ENCODE data around the gene MTHFR.

Gene MTHFR

DNA sequence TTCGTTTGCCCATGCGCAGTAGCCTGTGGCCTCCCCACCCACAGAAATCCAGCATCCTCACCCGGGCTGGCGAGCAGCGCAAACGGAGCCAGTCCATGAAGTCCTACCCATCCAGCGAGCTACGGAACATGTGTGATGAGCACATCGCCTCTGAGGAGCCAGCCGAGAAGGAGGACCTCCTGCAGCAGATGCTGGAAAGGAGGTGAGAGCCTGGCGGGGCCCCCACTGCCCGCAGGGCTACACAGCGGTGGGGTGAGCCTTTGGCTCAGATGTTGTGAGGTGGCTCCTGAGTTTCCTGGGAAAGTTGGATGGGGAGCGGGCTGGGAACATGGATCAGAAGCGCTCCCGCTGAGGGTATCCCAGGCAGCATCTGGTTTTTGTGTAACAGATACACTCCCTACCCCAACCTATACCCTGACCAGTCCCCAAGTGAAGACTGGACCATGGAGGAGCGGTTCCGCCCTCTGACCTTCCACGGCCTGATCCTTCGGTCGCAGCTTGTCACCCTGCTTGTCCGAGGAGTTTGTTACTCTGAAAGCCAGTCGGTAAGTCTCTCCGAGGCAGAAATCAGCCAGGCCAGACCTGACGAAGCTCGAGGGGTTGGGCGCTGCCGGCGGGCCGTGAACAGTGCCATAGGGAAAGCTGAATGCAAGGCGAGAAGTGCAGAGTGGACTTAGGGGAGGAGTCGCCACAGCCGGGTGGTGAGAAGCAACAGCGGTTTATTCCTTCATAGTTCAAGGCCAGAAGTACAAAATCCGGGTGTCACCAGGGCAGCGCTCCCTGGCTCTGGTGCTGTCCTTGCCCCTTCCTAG lies 31.4 kb upstream of the MTHFR start:
- peaks cover 22 to 27% (median 25%) of the 10 kb centered on the region in 10 experiments for H3K4me1 ChIP-seq
- TF ChIP-seq Cebpa-rat (IDR thresholded peaks at IDR 0.05), result no peak
- H3K4me3 ChIP-seq, result no peak overlapping the region
- peaks cover 0 to 96% (median 41%) of the 10 kb centered on the region in 11 experiments; a peak in 19 of 22 replicates for H4K20me1 ChIP-seq
- peaks cover 86 to 100% (median 94%) of the 10 kb centered on the region in 11 experiments for H3K36me3 ChIP-seq
- H3K4me2 ChIP-seq, result no peak overlapping the region
- no peaks in the 10 kb centered on the region for H3K9me3 ChIP-seq (replicated peaks in 1 of 11)
- H3K27me3 ChIP-seq, result no peaks in the 10 kb centered on the region
- H3K27ac ChIP-seq, result no peak overlapping the region
- 0 out of 22 replicates have a peak overlapping the region, but pooled peaks of 1 of the 11 experiments have one; percentile 9 for H3K9ac ChIP-seq

GRCh38 chr1:11835441-11836225 lies 29.9 kb upstream of the MTHFR start:
- H3K4me1 ChIP-seq, result peaks cover 7 to 11% (median 10%) of the 10 kb centered on the region in 10 experiments
- no peaks in the 10 kb centered on the region for H3K9me3 ChIP-seq (replicated peaks in 1 of 11)
- peaks cover 0 to 81% (median 29%) of the 10 kb centered on the region in 11 experiments; a peak in 18 of 22 replicates for H4K20me1 ChIP-seq
- H3K4me2 ChIP-seq, result no peak overlapping the region
- H3K27ac ChIP-seq, result peak overlapping the region in 1 of 11 experiments; percentile 18; a peak in 1 of 22 replicates
- H3K4me3 ChIP-seq, result no peak overlapping the region
- H3K9ac ChIP-seq, result 0 out of 22 replicates have a peak overlapping the region, but pooled peaks of 1 of the 11 experiments have one; percentile 2
- TF ChIP-seq Cebpa-rat (IDR thresholded peaks at IDR 0.05), result no peak
- peaks cover 96 to 100% (median 99%) of the 10 kb centered on the region in 11 experiments for H3K36me3 ChIP-seq
- no peaks in the 10 kb centered on the region for H3K27me3 ChIP-seq

DNA sequence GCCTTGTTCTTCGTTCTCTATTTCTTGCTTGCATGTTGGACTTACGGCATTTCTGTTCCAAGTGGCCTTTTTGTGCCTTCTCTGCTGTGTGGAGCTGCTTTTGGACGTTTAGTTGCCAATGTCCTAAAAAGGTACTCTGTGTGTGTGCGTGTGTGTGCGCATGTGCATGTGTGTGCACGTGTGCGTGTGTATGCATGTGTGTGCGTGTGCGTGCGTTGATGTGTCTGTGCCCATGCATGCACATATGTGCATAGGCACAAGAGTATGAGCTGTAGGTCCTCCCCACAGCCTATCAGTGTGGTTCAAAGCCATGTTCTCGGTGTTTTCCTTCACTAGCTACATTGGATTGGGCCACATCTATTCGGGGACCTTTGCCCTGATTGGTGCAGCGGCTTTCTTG lies 28.1 kb upstream of the MTHFR start:
- no peak overlapping the region for H3K9ac ChIP-seq
- H3K36me3 ChIP-seq, result peaks cover 96 to 100% (median 98%) of the 10 kb centered on the region in 11 experiments
- TF ChIP-seq Cebpa-rat (IDR thresholded peaks at IDR 0.05), result no peak
- no peak overlapping the region for H3K27ac ChIP-seq
- no peaks in the 10 kb centered on the region for H3K9me3 ChIP-seq (replicated peaks in 1 of 11)
- no peak overlapping the region for H3K4me3 ChIP-seq
- peaks cover 0 to 76% (median 22%) of the 10 kb centered on the region in 11 experiments; a peak in 17 of 22 replicates for H4K20me1 ChIP-seq
- no peaks in the 10 kb centered on the region for H3K27me3 ChIP-seq
- H3K4me1 ChIP-seq, result no peaks in the 10 kb centered on the region; a peak in 1 of 20 replicates
- no peak overlapping the region for H3K4me2 ChIP-seq

- TF ChIP-seq Cebpa-rat (IDR thresholded peaks at IDR 0.05), result no peak
- peaks cover 0 to 76% (median 21%) of the 10 kb centered on the region in 11 experiments; a peak in 17 of 22 replicates for H4K20me1 ChIP-seq
- no peaks in the 10 kb centered on the region; a peak in 1 of 20 replicates for H3K4me1 ChIP-seq
- H3K4me2 ChIP-seq, result no peak overlapping the region
- H3K9me3 ChIP-seq (replicated peaks in 1 of 11), result no peaks in the 10 kb centered on the region
- H3K9ac ChIP-seq, result no peak overlapping the region
- no peaks in the 10 kb centered on the region for H3K27me3 ChIP-seq
- no peak overlapping the region for H3K27ac ChIP-seq
- H3K4me3 ChIP-seq, result no peak overlapping the region
- peaks cover 97 to 100% (median 100%) of the 10 kb centered on the region in 11 experiments for H3K36me3 ChIP-seq
Observed at GRCh38 chr1:11833497-11833896, 27.7 kb upstream of the MTHFR start.

DNA sequence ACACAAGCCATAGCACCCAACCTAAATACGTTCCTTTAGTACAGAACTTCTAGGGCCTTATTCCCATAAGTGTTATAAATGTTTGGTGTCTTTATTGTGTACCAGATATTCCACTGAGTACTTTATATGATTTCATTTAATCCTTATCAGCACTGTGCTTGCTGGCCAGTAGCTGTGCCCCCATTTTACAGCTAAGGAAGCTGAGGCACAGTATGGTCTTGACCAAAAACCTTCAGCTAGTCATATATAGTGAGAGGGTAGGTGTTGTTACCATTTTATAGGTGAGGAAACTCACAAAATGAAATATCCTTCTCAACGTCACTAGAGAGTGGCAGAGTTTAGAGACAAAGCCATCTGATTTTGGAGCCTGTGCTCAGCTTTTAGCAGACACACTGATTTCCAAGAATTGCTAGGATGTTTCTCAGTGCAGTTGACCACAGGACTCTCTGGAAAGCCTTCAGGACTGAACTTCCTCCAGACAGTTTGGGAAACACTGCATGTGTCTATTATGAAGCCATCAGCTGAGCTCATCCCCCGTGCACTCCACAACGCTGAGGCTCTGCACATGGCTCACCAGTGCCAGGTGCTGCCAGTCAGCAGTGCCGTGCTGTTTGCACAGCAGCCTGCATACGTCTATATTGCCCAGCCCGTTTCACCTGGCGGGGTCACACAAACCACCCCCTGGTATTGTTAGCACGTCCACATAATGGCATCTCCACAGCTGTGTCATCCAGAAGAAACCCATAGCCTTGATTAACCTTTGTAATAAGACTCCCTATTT lies 26.4 kb upstream of the MTHFR start:
- H3K9ac ChIP-seq, result 0 out of 22 replicates have a peak overlapping the region, but pooled peaks of 1 of the 11 experiments have one; percentile 8
- H3K4me1 ChIP-seq, result no peaks in the 10 kb centered on the region
- no peak overlapping the region for H3K4me3 ChIP-seq
- peaks cover 0 to 72% (median 10%) of the 10 kb centered on the region in 11 experiments; a peak in 11 of 22 replicates for H4K20me1 ChIP-seq
- H3K27ac ChIP-seq, result no peak overlapping the region
- no peak for TF ChIP-seq Cebpa-rat (IDR thresholded peaks at IDR 0.05)
- H3K36me3 ChIP-seq, result peaks cover 97 to 100% (median 100%) of the 10 kb centered on the region in 11 experiments
- H3K27me3 ChIP-seq, result no peaks in the 10 kb centered on the region
- no peak overlapping the region for H3K4me2 ChIP-seq
- no peaks in the 10 kb centered on the region for H3K9me3 ChIP-seq (replicated peaks in 1 of 11)

- H3K4me1 ChIP-seq, result peaks cover 0 to 5% (median 0%) of the 10 kb centered on the region in 10 experiments; a peak in 1 of 20 replicates
- TF ChIP-seq Cebpa-rat (IDR thresholded peaks at IDR 0.05), result no peak
- no peak overlapping the region for H3K4me3 ChIP-seq
- no peaks in the 10 kb centered on the region for H3K9me3 ChIP-seq (replicated peaks in 1 of 11)
- H3K36me3 ChIP-seq, result peaks cover 97 to 100% (median 99%) of the 10 kb centered on the region in 11 experiments
- no peaks in the 10 kb centered on the region for H3K27me3 ChIP-seq
- no peak overlapping the region for H3K27ac ChIP-seq
- no peak overlapping the region for H3K4me2 ChIP-seq
- H3K9ac ChIP-seq, result no peak overlapping the region
- H4K20me1 ChIP-seq, result peaks cover 0 to 52% (median 0%) of the 10 kb centered on the region in 11 experiments; a peak in 7 of 22 replicates
Observed at GRCh38 chr1:11828511-11828910, 22.7 kb upstream of the MTHFR start.

DNA sequence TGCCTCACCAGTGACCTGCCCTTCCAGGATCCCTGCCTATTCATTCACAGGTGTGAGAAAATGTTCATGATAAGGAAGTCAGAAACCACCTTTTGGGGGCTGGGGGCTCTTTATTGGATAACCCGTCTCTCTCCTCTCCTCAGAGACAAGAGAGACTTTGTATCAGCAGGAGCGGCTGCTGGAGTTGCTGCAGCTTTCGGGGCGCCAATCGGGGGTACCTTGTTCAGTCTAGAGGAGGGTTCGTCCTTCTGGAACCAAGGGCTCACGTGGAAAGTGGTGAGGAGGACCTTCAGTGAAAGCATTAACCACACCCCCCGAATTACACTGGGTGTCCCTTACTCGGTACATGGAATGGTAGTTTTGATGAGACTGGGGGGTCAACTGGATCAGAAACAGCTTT lies 21.2 kb upstream of the MTHFR start:
- peaks cover 96 to 100% (median 99%) of the 10 kb centered on the region in 11 experiments for H3K36me3 ChIP-seq
- no peaks in the 10 kb centered on the region for H3K9me3 ChIP-seq (replicated peaks in 1 of 11)
- no peak overlapping the region for H3K9ac ChIP-seq
- no peaks in the 10 kb centered on the region for H3K27me3 ChIP-seq
- TF ChIP-seq Cebpa-rat (IDR thresholded peaks at IDR 0.05), result no peak
- no peak overlapping the region for H3K4me2 ChIP-seq
- H4K20me1 ChIP-seq, result peaks cover 0 to 44% (median 0%) of the 10 kb centered on the region in 11 experiments; a peak in 7 of 22 replicates
- H3K4me1 ChIP-seq, result peaks cover 0 to 9% (median 2%) of the 10 kb centered on the region in 10 experiments; a peak in 12 of 20 replicates
- H3K27ac ChIP-seq, result no peak overlapping the region
- no peak overlapping the region for H3K4me3 ChIP-seq

DNA sequence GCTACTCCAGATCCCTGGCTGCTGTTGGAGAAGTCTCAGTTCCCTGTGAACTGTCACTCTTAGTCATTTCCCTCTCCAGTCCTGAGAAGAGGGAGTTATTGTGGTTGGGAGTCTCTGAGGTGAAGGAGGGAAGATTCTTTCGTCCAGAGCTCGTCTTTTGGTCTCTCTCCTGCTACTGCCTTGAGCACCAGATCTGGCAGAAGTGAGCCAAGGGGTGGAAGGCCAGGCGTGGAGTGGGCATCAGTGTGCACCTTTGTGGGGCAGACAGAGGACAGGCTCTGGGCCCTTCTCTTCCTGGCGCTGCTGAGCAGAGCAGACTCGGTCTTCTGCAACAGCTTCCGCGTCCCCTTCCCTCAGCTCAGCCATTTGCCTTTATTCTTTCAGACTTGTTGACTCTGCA lies 19.4 kb upstream of the MTHFR start:
- Histone ChIP-seq H3K4me1 (peaks cover 0 to 25% (median 14%) of the 10 kb centered on the region in 10 experiments; a peak in 17 of 20 replicates), H3K27me3 (no peaks in the 10 kb centered on the region), H4K20me1 (peaks cover 0 to 42% (median 0%) of the 10 kb centered on the region in 11 experiments; a peak in 6 of 22 replicates), H3K9ac (0 out of 22 replicates have a peak overlapping the region, but pooled peaks of 1 of the 11 experiments have one; percentile 24), H3K4me2 (no peak overlapping the region), H3K27ac (peak overlapping the region in 1 of 11 experiments; percentile 25; a peak in 3 of 22 replicates), H3K36me3 (peaks cover 91 to 100% (median 99%) of the 10 kb centered on the region in 11 experiments), H3K9me3 (replicated peaks in 1 of 11) (no peaks in the 10 kb centered on the region), H3K4me3 (no peak overlapping the region)
- no peak for TF ChIP-seq Cebpa-rat (IDR thresholded peaks at IDR 0.05)
